IMR-90 (cell line): Measurements from ENCODE around the gene TRAPPC3. TPM values are rescaled to one million over a fixed set of nuclear protein-coding genes. Genes with fewer than 3 reads are reported as not detected.

ENCODE experiments used
- NFE2L2 ChIP-seq: fragments of 150-350 bp; IDR thresholded peaks from 2 replicates; pipeline ENCODE4 v1.6.1; 2016; ENCODE audit warnings: low read depth, mild to moderate bottlenecking, low read length
- POLR2A ChIP-seq: IDR thresholded peaks from 2 replicates; pipeline ENCODE4 v1.6.1; 2012; ENCODE audit warnings: mild to moderate bottlenecking, low read depth, low read length
- SMC3 ChIP-seq: fragments of 150-350 bp; IDR thresholded peaks from 2 replicates; pipeline ENCODE4 v1.6.1; 2016; ENCODE audit warnings: low read depth, mild to moderate bottlenecking, antibody characterized with exemption, low read length, moderate library complexity
- polyA plus RNA-seq, 3 experiments: library from polyadenylated mRNA; depleted of rRNA; stranded (reverse); fragments of >200 nt; gene quantifications; 2 replicates each; pipeline ENCODE4 v1.2.3, GENCODE V29; 2012; ENCODE audit warnings: low replicate concordance in 1 of 3
- total RNA-seq: library from RNA; depleted of rRNA; stranded (reverse); fragments of >200 nt; gene quantifications from 2 replicates; pipeline ENCODE4 v1.2.3, GENCODE V29; 2012
- TF ChIP-seq, protein P1 (sequence below): fragments of 150-350 bp; IDR thresholded peaks from 2 replicates; pipeline ENCODE4 v1.6.1; 2016; ENCODE audit warnings: low read depth, mild to moderate bottlenecking, low read length, moderate library complexity, borderline replicate concordance

Gene TRAPPC3
- total and polyA plus RNA-seq, 2 of the 4 experiments (the other 2 are of a cell fraction) = 76.0 to 77.8 TPM

DNA sequence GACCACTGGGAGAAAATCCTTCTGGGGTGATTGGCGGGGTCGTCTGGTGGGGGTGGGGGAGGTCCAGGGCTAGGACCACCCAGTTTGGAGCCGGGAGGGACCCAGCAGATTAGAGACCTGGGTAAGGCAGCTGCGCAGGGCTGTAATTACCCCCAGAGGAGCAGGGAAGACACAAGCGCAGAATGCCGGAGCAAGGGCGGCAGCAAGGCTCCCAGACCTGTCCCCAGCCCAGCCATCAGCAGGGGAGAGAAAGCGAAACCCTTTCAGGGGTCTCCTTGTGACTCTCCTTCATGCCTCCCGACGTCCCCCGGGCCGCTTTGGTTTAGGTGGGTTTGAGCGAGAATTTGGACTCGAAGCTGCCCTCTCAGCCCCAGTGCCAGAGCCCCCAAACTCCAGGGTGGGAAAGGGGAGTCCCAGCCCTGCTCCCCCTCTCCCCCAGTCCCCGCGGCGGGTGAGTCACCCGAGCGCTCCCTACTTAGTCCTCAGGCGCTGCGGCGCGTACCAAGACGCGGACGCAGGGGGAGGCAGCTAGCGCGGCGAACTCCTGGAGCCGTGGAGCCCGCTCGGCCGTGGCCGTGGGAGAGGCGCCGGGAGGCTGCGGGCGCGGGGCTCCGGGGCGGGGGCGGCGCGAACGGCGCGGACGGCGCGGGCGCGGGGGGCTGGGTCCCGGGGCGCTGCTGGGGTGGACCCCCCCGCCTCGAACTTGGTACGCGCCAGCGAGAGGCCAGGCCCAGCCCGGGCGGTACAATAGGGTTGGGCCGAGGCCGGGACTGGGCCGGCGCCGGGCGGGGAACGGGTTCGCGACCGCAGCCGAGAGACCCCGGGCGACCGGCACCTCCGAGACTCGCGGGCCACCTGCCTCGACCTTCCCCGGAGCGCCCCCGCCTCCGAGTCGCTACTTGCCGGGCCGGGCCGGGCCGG is 6.4 kb upstream of the TRAPPC3 start, which contains the start of gene MAP7D1 (continued):
- TF ChIP-seq, protein P1, sequence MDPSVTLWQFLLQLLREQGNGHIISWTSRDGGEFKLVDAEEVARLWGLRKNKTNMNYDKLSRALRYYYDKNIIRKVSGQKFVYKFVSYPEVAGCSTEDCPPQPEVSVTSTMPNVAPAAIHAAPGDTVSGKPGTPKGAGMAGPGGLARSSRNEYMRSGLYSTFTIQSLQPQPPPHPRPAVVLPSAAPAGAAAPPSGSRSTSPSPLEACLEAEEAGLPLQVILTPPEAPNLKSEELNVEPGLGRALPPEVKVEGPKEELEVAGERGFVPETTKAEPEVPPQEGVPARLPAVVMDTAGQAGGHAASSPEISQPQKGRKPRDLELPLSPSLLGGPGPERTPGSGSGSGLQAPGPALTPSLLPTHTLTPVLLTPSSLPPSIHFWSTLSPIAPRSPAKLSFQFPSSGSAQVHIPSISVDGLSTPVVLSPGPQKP = no peak
- TF ChIP-seq SMC3 (no peak), POLR2A (peak; percentile 90), NFE2L2 (no peak)
